Measurements from ENCODE around the gene TICRR.

The TICRR gene

GRCh38 chr15:89672221-89673164 lies 97.2 kb downstream of the TICRR start:
- no peak for DNase-seq (ENCODE audit: low read depth in 3 of 3)

- peak in 1 of 3 experiments; percentile 24 for DNase-seq (ENCODE audit: low read depth in 3 of 3)
These were observed 97.9 kb downstream of the TICRR start for GRCh38 chr15:89673165-89673512.

DNA sequence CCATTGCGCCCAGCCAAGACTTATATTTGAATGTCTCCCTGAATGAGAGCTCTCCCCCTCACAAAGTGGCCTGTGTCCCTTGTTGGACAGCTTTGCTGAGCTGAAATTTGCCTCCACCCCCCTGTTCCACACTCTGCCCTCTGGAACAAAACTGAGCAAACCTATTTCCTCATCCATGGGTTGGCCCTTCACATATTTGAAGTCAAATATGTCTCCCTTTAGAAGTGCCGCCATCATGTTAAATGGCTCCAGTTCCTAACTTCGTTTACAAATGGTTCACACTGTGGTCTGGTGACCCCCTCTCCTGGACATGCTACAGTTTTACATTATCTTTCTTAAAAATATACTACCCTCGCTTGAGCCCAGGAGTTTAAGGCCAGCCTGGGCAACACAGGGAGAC lies 99.3 kb downstream of the TICRR start:
- no peak for DNase-seq (ENCODE audit: low read depth in 3 of 3)

- DNase-seq (ENCODE audit: low read depth in 3 of 3), result no peak
These were observed 100.3 kb downstream of the TICRR start for GRCh38 chr15:89675606-89676005.

GRCh38 chr15:89677381-89677780 lies 102.1 kb downstream of the TICRR start:
- DNase-seq (ENCODE audit: low read depth in 3 of 3), result no peak
